Fibroblast of lung (primary cell): ENCODE results near the gene CPOX.

Source experiments
- CTCF ChIP-seq, 2 donors: IDR thresholded peaks in 1 of 2; conservative IDR thresholded peaks in 1 of 2; 1 replicate in 1 of 2; 2 replicates in 1 of 2; pipeline ENCODE4 v1.5.1; 2011 to 2012; ENCODE audit warnings: low read length in 2 of 2, control low read depth in 1 of 2, inconsistent platforms in 1 of 2, low read depth in 1 of 2, mild to moderate bottlenecking in 1 of 2
- EZH2 ChIP-seq: IDR thresholded peaks from 2 replicates; pipeline ENCODE4 v1.5.1; 2012; ENCODE audit warnings: low read length, control low read depth, mild to moderate bottlenecking; ENCODE audit errors: missing control alignments

GRCh38 chr3:98584547-98584946 lies 8.9 kb downstream of the CPOX start:
- no peak for TF ChIP-seq CTCF (conservative IDR thresholded peaks at IDR 0.05 in 1 of 2, IDR thresholded peaks at IDR 0.05 in 1 of 2; ENCODE audit: low read depth in 1 of 2, low read length in 2 of 2)
- no peak for TF ChIP-seq EZH2
